Skeletal muscle tissue (tissue), 4 donors: ENCODE measurements around the gene RANBP3. TPM values are rescaled to one million over a fixed set of nuclear protein-coding genes. Genes with fewer than 3 reads are reported as not detected.
"Not testable (repeated sequence)": the region's sequence is repeated elsewhere in the genome, so short reads cannot be mapped to it uniquely, and the experiment has no call there.

Source experiments
- H3K27ac ChIP-seq: one replicate; pipeline ENCODE4 v1.7.0; 2013; ENCODE audit warnings: mild to moderate bottlenecking, low read depth, low read length, inconsistent platforms
- H3K27me3 ChIP-seq, 3 donors: one replicate each; pipeline ENCODE4 v1.7.0; 2013; ENCODE audit warnings: low read length in 3 of 3; ENCODE audit not compliant: control insufficient read depth in 3 of 3, insufficient read depth in 3 of 3
- H3K36me3 ChIP-seq, 3 donors: one replicate each; pipeline ENCODE4 v1.7.0; 2013; ENCODE audit warnings: low read length in 3 of 3; ENCODE audit not compliant: control insufficient read depth in 3 of 3, insufficient read depth in 3 of 3
- H3K4me1 ChIP-seq, 3 donors: one replicate each; pipeline ENCODE4 v1.7.0; 2013; ENCODE audit warnings: low read length in 3 of 3, mild to moderate bottlenecking in 3 of 3; ENCODE audit not compliant: control insufficient read depth in 3 of 3, insufficient read depth in 3 of 3
- H3K4me3 ChIP-seq, 3 donors: one replicate each; pipeline ENCODE4 v1.7.0; 2013; ENCODE audit warnings: low read length in 3 of 3
- H3K9ac ChIP-seq, 3 donors: one replicate each; pipeline ENCODE4 v1.7.0; 2013; ENCODE audit warnings: low read length in 3 of 3, mild to moderate bottlenecking in 3 of 3, moderate library complexity in 2 of 3, low read depth in 1 of 3
- H3K9me3 ChIP-seq, 3 donors: one replicate each; pipeline ENCODE4 v1.7.0; 2013; ENCODE audit warnings: low read length in 3 of 3; ENCODE audit not compliant: control insufficient read depth in 3 of 3
- total RNA-seq: library from RNA; depleted of rRNA; stranded (reverse); fragments of >200 nt; gene quantifications from one replicate; pipeline ENCODE4 v1.2.3, GENCODE V29; 2014
- donor health status: Osteomylitis.

RANBP3 gene
- total RNA-seq, 1 donor from 2014 or later = 26.6 TPM

- no peak overlapping the region for H3K27ac ChIP-seq
- H3K27me3 ChIP-seq = peaks cover 0 to 16% (median 6%) of the 10 kb centered on the region in 3 donors
- no peak overlapping the region for H3K9ac ChIP-seq
- peaks cover 7 to 8% (median 8%) of the 10 kb centered on the region in 3 donors for H3K4me1 ChIP-seq
- H3K4me3 ChIP-seq = no peak overlapping the region
- no peaks in the 10 kb centered on the region for H3K9me3 ChIP-seq
- H3K36me3 ChIP-seq = no peaks in the 10 kb centered on the region
These were observed 96.2 kb downstream of the RANBP3 start for GRCh38 chr19:5881543-5882299.

DNA sequence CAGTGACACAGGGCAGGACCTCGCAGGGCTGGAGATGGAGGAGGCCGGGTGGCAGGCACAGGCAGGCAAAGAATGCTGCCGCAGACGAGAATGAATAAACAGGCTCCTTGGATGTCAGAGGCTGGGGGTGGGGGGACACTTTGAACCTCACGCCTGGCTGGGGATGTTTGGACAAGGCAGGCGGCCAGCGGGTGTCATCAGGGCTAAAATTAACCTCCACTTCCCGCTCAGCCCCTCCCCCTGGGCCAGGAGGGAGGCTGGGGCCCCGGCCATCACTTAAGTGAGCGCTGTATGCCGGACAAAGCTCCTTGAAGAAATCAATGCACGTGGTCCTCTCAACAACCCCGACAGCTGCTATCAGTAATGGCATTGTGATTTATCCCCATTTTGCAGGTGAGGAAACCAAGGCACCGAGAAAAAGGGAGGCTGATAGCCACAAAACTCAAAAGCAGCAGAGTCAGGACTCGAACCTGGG lies 97.3 kb downstream of the RANBP3 start:
- Histone ChIP-seq H3K9me3 (no peaks in the 10 kb centered on the region), H3K27ac (no peak overlapping the region), H3K36me3 (no peaks in the 10 kb centered on the region)

GRCh38 chr19:5880196-5880595 lies 97.7 kb downstream of the RANBP3 start:
- Histone ChIP-seq H3K9me3 (no peaks in the 10 kb centered on the region), H3K4me1 (peaks cover 7 to 8% (median 8%) of the 10 kb centered on the region in 3 donors), H3K9ac (no peak overlapping the region), H3K27me3 (peaks cover 0 to 16% (median 6%) of the 10 kb centered on the region in 3 donors), H3K36me3 (no peaks in the 10 kb centered on the region), H3K4me3 (no peak overlapping the region), H3K27ac (no peak overlapping the region)

More for the DNA sequence above, 97.3 kb downstream of the RANBP3 start:
- peak overlapping the region in 1 of 3 donors; percentile 8 for H3K9ac ChIP-seq
- peaks cover 7 to 8% (median 8%) of the 10 kb centered on the region in 3 donors for H3K4me1 ChIP-seq
- H3K4me3 ChIP-seq = peak overlapping the region in 1 of 3 donors; percentile 2
- peaks cover 0 to 16% (median 6%) of the 10 kb centered on the region in 3 donors for H3K27me3 ChIP-seq

DNA sequence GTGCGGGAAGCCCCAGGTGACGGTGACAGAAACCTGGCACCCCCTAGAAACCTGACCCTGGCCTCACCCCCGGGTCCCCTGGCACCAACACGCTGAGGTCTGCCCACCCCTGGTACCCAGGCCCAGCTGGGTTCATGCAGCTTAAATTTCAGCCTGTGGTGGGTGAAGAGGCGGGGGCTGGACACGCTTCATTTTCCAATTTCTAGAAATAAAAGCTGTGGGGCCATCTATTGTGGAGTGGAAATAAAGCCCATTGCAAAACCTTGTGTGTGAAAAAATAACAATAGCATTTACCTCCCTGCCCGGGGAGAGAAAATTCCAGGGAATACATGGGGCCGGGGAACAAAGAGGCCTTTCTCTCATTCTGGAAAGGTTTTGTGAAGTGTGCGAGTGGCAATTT lies 100.1 kb downstream of the RANBP3 start:
- H3K4me1 ChIP-seq = peaks cover 7 to 8% (median 8%) of the 10 kb centered on the region in 3 donors

GRCh38 chr19:5877427-5877826 lies 100.5 kb downstream of the RANBP3 start:
- Histone ChIP-seq H3K36me3 (no peaks in the 10 kb centered on the region), H3K4me1 (peaks cover 7 to 8% (median 8%) of the 10 kb centered on the region in 3 donors), H3K4me3 (no peak overlapping the region), H3K27me3 (peaks cover 0 to 21% (median 6%) of the 10 kb centered on the region in 3 donors), H3K27ac (no peak overlapping the region), H3K9me3 (no peaks in the 10 kb centered on the region), H3K9ac (no peak overlapping the region)

More for the DNA sequence above, 100.1 kb downstream of the RANBP3 start:
- no peaks in the 10 kb centered on the region for H3K9me3 ChIP-seq
- no peak overlapping the region for H3K9ac ChIP-seq
- H3K36me3 ChIP-seq = no peaks in the 10 kb centered on the region
- no peak overlapping the region for H3K27ac ChIP-seq
- H3K4me3 ChIP-seq = no peak overlapping the region
- peaks cover 0 to 21% (median 6%) of the 10 kb centered on the region in 3 donors for H3K27me3 ChIP-seq

DNA sequence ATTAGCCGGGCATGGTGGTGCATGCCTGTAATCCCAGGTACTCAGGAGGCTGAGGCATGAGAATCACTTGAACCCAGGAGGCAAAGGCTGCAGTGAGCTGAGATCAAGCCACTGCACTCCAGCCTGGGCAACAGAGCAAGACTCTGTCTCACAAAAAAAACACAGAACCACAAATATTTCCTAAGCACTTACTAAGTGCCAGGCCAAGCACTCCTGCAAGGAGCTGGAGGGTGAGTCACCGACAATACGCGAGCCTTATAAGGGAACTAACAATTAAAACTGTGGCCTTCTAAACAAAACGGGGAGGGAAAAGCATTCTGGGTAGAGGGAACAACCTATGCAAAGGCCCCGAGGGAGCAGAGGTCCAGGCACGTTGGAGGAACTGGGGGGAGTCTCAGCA lies 103.4 kb downstream of the RANBP3 start:
- H3K27me3 ChIP-seq = peaks cover 0 to 17% (median 6%) of the 10 kb centered on the region in 3 donors
- not testable (repeated sequence) for H3K4me3 ChIP-seq, H3K36me3 ChIP-seq, H3K9me3 ChIP-seq, H3K27ac ChIP-seq, H3K4me1 ChIP-seq, H3K9ac ChIP-seq

DNA sequence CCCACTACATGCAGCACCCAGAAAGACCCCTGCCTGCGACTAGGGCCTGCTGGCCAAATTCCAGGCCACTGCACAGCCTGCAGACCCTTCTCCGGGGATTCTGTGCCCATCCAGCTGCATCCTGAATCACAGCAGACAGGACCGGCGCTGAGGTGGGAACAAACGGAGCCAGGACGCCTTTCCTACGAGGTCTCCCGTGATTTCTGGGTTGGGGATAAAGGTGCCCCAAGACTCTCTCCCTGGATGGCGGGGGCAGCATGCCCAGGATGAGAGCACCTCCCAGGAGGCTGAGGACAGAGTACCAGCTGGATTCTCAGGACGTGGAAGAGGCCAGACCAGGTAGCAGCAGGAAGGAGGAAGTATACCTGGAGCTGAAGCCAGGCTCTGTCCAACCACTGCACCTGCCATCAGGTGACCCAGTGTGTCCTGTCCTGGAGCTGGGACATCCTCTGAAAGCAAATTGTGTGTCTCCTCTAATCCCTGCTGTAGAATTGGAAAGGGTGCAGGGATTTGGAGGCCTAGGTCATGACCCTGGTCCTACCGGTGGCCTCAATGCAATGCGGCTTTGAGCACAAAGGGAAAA lies 104.2 kb downstream of the RANBP3 start:
- H3K27me3 ChIP-seq = peaks cover 0 to 12% (median 6%) of the 10 kb centered on the region in 3 donors
- H3K27ac ChIP-seq = no peak overlapping the region
- no peak overlapping the region for H3K4me3 ChIP-seq
- H3K9me3 ChIP-seq = no peaks in the 10 kb centered on the region
- no peaks in the 10 kb centered on the region for H3K36me3 ChIP-seq
- H3K4me1 ChIP-seq = no peaks in the 10 kb centered on the region
- no peak overlapping the region for H3K9ac ChIP-seq

DNA sequence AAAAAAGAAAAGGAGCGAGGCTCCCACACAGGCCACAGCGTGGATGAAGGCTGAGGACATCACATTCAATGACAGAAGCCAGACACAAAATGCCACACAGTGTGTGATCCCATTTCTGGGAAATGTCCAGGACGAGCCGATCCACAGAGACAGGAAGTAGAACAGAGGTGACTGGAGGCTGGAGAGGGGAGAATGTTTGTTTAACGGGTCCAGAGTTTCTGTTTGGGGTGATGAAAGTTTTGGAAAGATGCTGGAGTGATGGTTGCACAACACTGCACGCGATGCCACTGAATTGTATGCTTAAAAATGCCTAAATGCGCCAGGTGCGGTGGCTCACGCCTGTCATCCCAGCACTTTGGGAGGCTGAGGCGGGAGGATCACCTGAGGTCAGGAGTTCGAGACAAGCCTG lies 107.0 kb downstream of the RANBP3 start:
- Histone ChIP-seq H3K9ac (no peak overlapping the region), H3K4me3 (no peak overlapping the region), H3K9me3 (no peaks in the 10 kb centered on the region), H3K27me3 (peaks cover 0 to 5% (median 3%) of the 10 kb centered on the region in 3 donors), H3K27ac (no peak overlapping the region), H3K4me1 (no peaks in the 10 kb centered on the region), H3K36me3 (no peaks in the 10 kb centered on the region)

DNA sequence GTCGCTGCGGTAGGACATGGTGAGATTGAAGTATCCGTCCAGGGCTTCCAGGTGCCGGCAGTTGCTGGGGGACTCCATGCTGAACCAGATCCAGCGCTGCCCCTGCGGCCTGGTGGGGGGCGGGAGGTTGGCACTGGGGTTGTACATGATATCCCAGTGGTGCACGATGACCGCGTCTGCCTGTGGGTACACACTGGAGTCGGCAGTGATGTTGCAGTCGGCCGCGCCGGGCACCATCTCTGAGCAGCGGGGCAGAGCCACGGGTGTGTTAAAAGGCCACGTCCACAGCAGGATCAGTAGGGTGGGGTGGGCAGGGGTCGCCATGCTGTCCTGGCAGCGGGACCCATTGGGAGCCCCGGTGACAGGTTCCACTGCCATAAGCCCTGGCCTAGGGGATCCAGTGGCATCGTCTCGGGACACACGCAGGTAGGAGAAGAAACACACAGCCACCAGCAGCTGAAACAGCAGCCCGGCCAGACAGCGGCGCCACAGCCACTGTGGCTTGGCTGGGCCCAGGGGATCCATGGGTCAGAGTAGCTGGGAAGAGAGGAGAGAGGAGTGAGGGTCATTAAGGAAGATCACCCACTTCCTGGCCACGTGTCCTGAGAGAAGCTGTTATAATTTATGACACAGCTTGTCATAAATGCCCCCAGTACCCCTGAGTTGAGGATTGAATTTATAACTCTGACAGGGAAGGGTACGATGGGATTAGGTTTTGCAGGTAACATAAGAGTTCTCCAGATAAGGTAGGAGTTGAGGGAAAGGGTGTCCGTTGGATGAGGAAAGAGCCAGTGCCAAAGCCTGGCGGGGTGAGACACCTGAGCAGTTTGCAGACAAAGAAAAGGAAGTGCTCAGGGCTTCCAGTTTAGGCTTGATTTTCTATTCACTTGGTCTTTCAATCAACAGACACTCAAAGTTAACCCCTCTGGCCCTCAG lies 110.5 kb downstream of the RANBP3 start:
- peaks cover 5 to 19% (median 17%) of the 10 kb centered on the region in 3 donors for H3K27me3 ChIP-seq
- H3K4me1 ChIP-seq = no peaks in the 10 kb centered on the region
- H3K9me3 ChIP-seq = no peaks in the 10 kb centered on the region
- H3K4me3 ChIP-seq = no peak overlapping the region
- no peak overlapping the region for H3K9ac ChIP-seq
- no peak overlapping the region for H3K27ac ChIP-seq
- H3K36me3 ChIP-seq = no peaks in the 10 kb centered on the region
